Measurements from ENCODE around the gene KRT4. TPM values are rescaled to one million over a fixed set of nuclear protein-coding genes. Genes with fewer than 3 reads are reported as not detected.
"Not testable (repeated sequence)": the region's sequence is repeated elsewhere in the genome, so short reads cannot be mapped to it uniquely, and the experiment has no call there.

Gene KRT4
- total and polyA plus RNA-seq, 2 experiments from 2014 or later = 0.22 TPM; not detected in 1

- TF ChIP-seq EZH2phosphoT487 (IDR thresholded peaks at IDR 0.05; ENCODE audit: insufficient read depth, low read depth) = no peak
- no peak for TF ChIP-seq EZH2 (IDR thresholded peaks at IDR 0.05; ENCODE audit: insufficient read depth, poor library complexity, severe bottlenecking)
- WGBS, 2 experiments (ENCODE audit: low coverage in 1 of 2, low lambda C conversion rate in 2 of 2, missing lambda C conversion rate in 2 of 2) = 27 to 31% methylated on average over 2 of the region's 2 CpGs
- DNase-seq = no peak
- Histone ChIP-seq H3K4me2 (ENCODE audit: unreplicated experiment) (no peak overlapping the region), H3K27ac (no peak overlapping the region), H3K9me3 (ENCODE audit: low read depth) (no peaks in the 10 kb centered on the region), H2AFZ (no peak overlapping the region), H4K20me1 (ENCODE audit: insufficient read depth) (no peaks in the 10 kb centered on the region), H3K36me3 (ENCODE audit: low read depth) (no peaks in the 10 kb centered on the region), H3K4me3 (no peak overlapping the region), H3F3A (ENCODE audit: insufficient read depth) (no peaks in the 10 kb centered on the region), H3K79me2 (ENCODE audit: insufficient read depth) (no peaks in the 10 kb centered on the region), H3K27me3 (replicated peaks; ENCODE audit: insufficient read depth) (peaks cover 25% of the 10 kb centered on the region; the same call in 1 of the 2 replicates), H3K9me2 (ENCODE audit: insufficient read depth) (no peaks in the 10 kb centered on the region), H3K9ac (no peak overlapping the region), H3K4me1 (ENCODE audit: insufficient read depth) (no peaks in the 10 kb centered on the region)
- in situ Hi-C loops (cut with MboI) = no loop called here
Observed at GRCh38 chr12:52763991-52764390, 49.9 kb downstream of the KRT4 start.

- no peaks in the 10 kb centered on the region for H3K9me2 ChIP-seq (ENCODE audit: insufficient read depth)
- no peaks in the 10 kb centered on the region for H4K20me1 ChIP-seq (ENCODE audit: insufficient read depth)
- H3K36me3 ChIP-seq (ENCODE audit: low read depth) = no peaks in the 10 kb centered on the region
- H3K4me3 ChIP-seq = no peak overlapping the region
- H3K27me3 ChIP-seq (replicated peaks; ENCODE audit: insufficient read depth) = peaks cover 31% of the 10 kb centered on the region
- H3K79me2 ChIP-seq (ENCODE audit: insufficient read depth) = no peaks in the 10 kb centered on the region
- H3K9ac ChIP-seq = no peak overlapping the region
- in situ Hi-C loops (cut with MboI) = no loop called here
- H3K4me1 ChIP-seq (ENCODE audit: insufficient read depth) = no peaks in the 10 kb centered on the region
- no peak overlapping the region for H3K4me2 ChIP-seq (ENCODE audit: unreplicated experiment)
- no peak for DNase-seq
- H3F3A ChIP-seq (ENCODE audit: insufficient read depth) = no peaks in the 10 kb centered on the region
- 23 to 32% methylated on average over 9 of the region's 9 CpGs for WGBS, 2 experiments (ENCODE audit: low coverage in 1 of 2, low lambda C conversion rate in 2 of 2, missing lambda C conversion rate in 2 of 2)
- TF ChIP-seq EZH2 (IDR thresholded peaks at IDR 0.05; ENCODE audit: insufficient read depth, poor library complexity, severe bottlenecking) (no peak), EZH2phosphoT487 (IDR thresholded peaks at IDR 0.05; ENCODE audit: insufficient read depth, low read depth) (no peak)
- H3K9me3 ChIP-seq (ENCODE audit: low read depth) = no peaks in the 10 kb centered on the region
- no peak overlapping the region for H3K27ac ChIP-seq
- H2AFZ ChIP-seq = no peak overlapping the region
Observed at GRCh38 chr12:52763036-52763659, 50.8 kb downstream of the KRT4 start.

- no peaks in the 10 kb centered on the region for H3K4me1 ChIP-seq (ENCODE audit: insufficient read depth)
- TF ChIP-seq EZH2phosphoT487 (IDR thresholded peaks at IDR 0.05; ENCODE audit: insufficient read depth, low read depth) = no peak
- no peak for TF ChIP-seq EZH2 (IDR thresholded peaks at IDR 0.05; ENCODE audit: insufficient read depth, poor library complexity, severe bottlenecking)
- no peak overlapping the region for H3K4me2 ChIP-seq (ENCODE audit: unreplicated experiment)
- in situ Hi-C loops (cut with MboI) = no loop called here
- H4K20me1 ChIP-seq (ENCODE audit: insufficient read depth) = no peaks in the 10 kb centered on the region
- no peaks in the 10 kb centered on the region for H3K9me3 ChIP-seq (ENCODE audit: low read depth)
- no peaks in the 10 kb centered on the region for H3F3A ChIP-seq (ENCODE audit: insufficient read depth)
- no peak for DNase-seq
- H2AFZ ChIP-seq = no peak overlapping the region
- no peak overlapping the region for H3K4me3 ChIP-seq
- WGBS, 2 experiments (ENCODE audit: low coverage in 1 of 2, low lambda C conversion rate in 2 of 2, missing lambda C conversion rate in 2 of 2) = 39 to 53% methylated on average over 2 of the region's 2 CpGs
- peaks cover 31% of the 10 kb centered on the region for H3K27me3 ChIP-seq (replicated peaks; ENCODE audit: insufficient read depth)
- no peak overlapping the region for H3K27ac ChIP-seq
- no peaks in the 10 kb centered on the region for H3K36me3 ChIP-seq (ENCODE audit: low read depth)
- H3K79me2 ChIP-seq (ENCODE audit: insufficient read depth) = no peaks in the 10 kb centered on the region
- H3K9ac ChIP-seq = no peak overlapping the region
- H3K9me2 ChIP-seq (ENCODE audit: insufficient read depth) = no peaks in the 10 kb centered on the region
Observed at GRCh38 chr12:52761802-52762201, 52.1 kb downstream of the KRT4 start.

GRCh38 chr12:52761218-52761617, 52.7 kb downstream of the KRT4 start:
- H3K79me2 ChIP-seq (ENCODE audit: insufficient read depth); H3K36me3 ChIP-seq (ENCODE audit: low read depth); H3K4me3 ChIP-seq; in situ Hi-C loops (cut with MboI); H3K4me1 ChIP-seq (ENCODE audit: insufficient read depth); H3K4me2 ChIP-seq (ENCODE audit: unreplicated experiment); H3K9me3 ChIP-seq (ENCODE audit: low read depth); H4K20me1 ChIP-seq (ENCODE audit: insufficient read depth); H2AFZ ChIP-seq; DNase-seq; H3K27ac ChIP-seq; H3F3A ChIP-seq (ENCODE audit: insufficient read depth); H3K9me2 ChIP-seq (ENCODE audit: insufficient read depth); H3K9ac ChIP-seq: not testable (repeated sequence)
- 53 to 61% methylated on average over 8 of the region's 8 CpGs for WGBS, 2 experiments (ENCODE audit: low coverage in 1 of 2, low lambda C conversion rate in 2 of 2, missing lambda C conversion rate in 2 of 2)
- H3K27me3 ChIP-seq (replicated peaks; ENCODE audit: insufficient read depth) = peaks cover 30% of the 10 kb centered on the region

GRCh38 chr12:52760623-52761022, 53.3 kb downstream of the KRT4 start:
- Histone ChIP-seq H3K27me3 (replicated peaks; ENCODE audit: insufficient read depth) (peaks cover 33% of the 10 kb centered on the region), H3K9ac (no peak overlapping the region), H3K4me3 (no peak overlapping the region), H3K27ac (no peak overlapping the region), H3K4me2 (ENCODE audit: unreplicated experiment) (no peak overlapping the region), H2AFZ (no peak overlapping the region), H3F3A (ENCODE audit: insufficient read depth) (no peaks in the 10 kb centered on the region), H4K20me1 (ENCODE audit: insufficient read depth) (no peaks in the 10 kb centered on the region), H3K9me3 (ENCODE audit: low read depth) (no peaks in the 10 kb centered on the region), H3K79me2 (ENCODE audit: insufficient read depth) (no peaks in the 10 kb centered on the region), H3K4me1 (ENCODE audit: insufficient read depth) (no peaks in the 10 kb centered on the region), H3K36me3 (ENCODE audit: low read depth) (no peaks in the 10 kb centered on the region), H3K9me2 (ENCODE audit: insufficient read depth) (no peaks in the 10 kb centered on the region)
- no peak for TF ChIP-seq EZH2 (IDR thresholded peaks at IDR 0.05; ENCODE audit: insufficient read depth, poor library complexity, severe bottlenecking)
- no peak for TF ChIP-seq EZH2phosphoT487 (IDR thresholded peaks at IDR 0.05; ENCODE audit: insufficient read depth, low read depth)
- no peak for DNase-seq
- in situ Hi-C loops (cut with MboI) = no loop called here

Data from GM23248 (cell line).